ENCODE data around the gene ATP1A3. TPM values are rescaled to one million over a fixed set of nuclear protein-coding genes. Genes with fewer than 3 reads are reported as not detected.

ATP1A3 gene
- total and polyA plus RNA-seq, 12 donors, result 38.0 to 419 (median 334) TPM

DNA sequence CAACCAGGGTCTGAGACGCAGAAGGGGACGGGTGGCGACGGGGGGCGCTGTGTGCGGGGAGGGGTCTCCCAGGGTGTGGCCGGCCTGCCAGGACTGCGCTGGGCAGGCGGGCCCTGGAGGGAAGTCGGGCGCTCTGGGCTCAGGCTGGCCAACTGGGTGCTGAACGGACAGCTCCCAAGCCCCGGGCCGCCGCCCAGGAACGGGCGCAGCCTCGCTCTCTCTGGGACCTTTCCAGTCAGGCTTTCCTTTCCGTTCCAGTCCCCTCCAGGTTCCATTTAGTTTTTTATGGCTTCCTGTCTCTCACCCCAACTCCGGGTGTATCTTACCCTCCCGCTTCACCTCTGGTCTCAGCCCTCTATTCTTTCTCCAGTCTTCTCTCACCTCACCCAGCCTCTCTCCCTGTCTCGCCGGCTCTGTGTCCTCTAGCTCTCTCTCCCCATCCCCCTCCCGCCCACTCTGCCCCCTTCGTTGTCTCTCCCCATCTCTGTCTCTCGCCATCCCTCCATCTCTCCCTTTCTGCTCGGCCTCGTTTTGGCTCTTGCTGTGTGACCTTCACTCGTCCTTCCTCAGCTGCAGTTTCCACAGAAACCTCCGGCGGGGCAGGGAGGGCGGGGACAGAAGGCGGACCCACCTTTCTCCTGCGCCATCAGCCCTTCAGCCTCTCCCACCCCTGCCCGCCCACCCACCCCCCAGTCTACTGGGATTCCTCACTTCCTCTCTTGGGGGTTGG lies 3.3 kb upstream of the ATP1A3 start:
- H3K9me3 ChIP-seq, result no peaks in the 10 kb centered on the region
- peak in 6 of 8 donors; percentile 24 to 51 (median 46) for ATAC-seq
- H3K27ac ChIP-seq, result no peak overlapping the region
- H3K4me1 ChIP-seq, result peaks cover 0 to 27% (median 19%) of the 10 kb centered on the region in 9 donors
- peak overlapping the region in 4 of 10 donors; percentile 1 to 35 (median 28) for H3K4me3 ChIP-seq
- intact Hi-C loops (cut with DNase I), result loop anchor here in 6 of 10 donors (5.0 to 10.0 kb wide), 3 partner anchors 35 to 78 kb away; partner anchors contain the start of genes GRIK5 (in 2 of the 6) and ZNF574 (in 2 of the 6)
- 2% methylated on average over 35 of the region's 35 CpGs for WGBS, 2 donors
- peaks cover 3 to 91% (median 86%) of the 10 kb centered on the region in 7 donors for H3K27me3 ChIP-seq
- TF ChIP-seq, protein P1, sequence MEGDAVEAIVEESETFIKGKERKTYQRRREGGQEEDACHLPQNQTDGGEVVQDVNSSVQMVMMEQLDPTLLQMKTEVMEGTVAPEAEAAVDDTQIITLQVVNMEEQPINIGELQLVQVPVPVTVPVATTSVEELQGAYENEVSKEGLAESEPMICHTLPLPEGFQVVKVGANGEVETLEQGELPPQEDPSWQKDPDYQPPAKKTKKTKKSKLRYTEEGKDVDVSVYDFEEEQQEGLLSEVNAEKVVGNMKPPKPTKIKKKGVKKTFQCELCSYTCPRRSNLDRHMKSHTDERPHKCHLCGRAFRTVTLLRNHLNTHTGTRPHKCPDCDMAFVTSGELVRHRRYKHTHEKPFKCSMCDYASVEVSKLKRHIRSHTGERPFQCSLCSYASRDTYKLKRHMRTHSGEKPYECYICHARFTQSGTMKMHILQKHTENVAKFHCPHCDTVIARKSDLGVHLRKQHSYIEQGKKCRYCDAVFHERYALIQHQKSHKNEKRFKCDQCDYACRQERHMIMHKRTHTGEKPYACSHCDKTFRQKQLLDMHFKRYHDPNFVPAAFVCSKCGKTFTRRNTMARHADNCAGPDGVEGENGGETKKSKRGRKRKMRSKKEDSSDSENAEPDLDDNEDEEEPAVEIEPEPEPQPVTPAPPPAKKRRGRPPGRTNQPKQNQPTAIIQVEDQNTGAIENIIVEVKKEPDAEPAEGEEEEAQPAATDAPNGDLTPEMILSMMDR (IDR thresholded peaks at IDR 0.05), result no peak
- no peaks in the 10 kb centered on the region for H3K36me3 ChIP-seq
- peak; percentile 38 to 54 for DNase-seq

DNA sequence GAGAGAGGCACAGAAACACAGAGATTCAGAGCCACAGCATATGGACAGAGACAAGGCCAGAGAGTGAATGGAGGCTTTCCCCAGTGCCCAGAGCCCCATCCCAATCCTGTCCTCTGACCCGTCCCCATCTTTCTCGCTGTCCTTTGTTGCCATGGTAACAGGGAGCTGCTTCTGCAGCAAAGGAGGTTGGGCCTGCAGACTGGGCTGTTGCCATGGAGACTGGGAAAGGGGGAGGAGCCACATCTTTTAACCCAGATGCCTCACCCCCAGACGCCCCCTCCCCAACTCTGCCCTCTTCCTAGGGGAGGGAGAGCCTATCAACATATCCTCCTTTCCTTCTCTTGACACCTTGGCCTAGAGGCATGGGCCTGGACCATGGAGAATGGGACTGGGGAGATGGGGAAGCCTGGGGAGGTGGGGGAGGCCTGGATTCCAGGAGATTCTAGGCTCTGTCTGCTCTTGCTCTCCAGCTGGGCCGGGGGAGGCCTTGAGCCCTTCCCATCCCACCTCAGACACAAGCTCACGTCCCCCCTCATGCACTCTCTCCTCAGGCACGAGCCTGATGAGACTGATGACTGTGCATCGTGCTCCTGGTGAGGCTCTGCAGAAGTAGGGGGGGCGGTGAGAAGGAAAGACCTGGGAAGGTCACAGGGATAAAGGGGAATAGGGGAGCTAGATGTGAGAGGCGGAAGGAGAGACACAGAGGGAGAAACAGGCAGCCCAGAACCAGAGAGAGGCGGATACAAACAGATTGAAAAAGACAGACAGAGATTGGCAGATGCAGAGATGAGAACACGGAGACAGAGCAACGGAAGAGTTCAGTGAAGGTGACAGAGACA lies 2.1 kb upstream of the ATP1A3 start:
- H3K27ac ChIP-seq, result no peak overlapping the region
- H3K4me3 ChIP-seq, result no peak overlapping the region
- H3K4me1 ChIP-seq, result peaks cover 0 to 31% (median 19%) of the 10 kb centered on the region in 9 donors
- 38% methylated on average over 12 of the region's 12 CpGs for WGBS, 2 donors
- ATAC-seq (no peak), DNase-seq (no peak)
- peaks cover 3 to 92% (median 82%) of the 10 kb centered on the region in 7 donors for H3K27me3 ChIP-seq
- no peaks in the 10 kb centered on the region for H3K9me3 ChIP-seq
- intact Hi-C loops (cut with DNase I), result loop anchor here in 6 of 10 donors (5.0 to 10.0 kb wide), 3 partner anchors 36 to 79 kb away; partner anchors contain the start of genes GRIK5 (in 2 of the 6) and ZNF574 (in 2 of the 6)
- TF ChIP-seq, protein P1 (IDR thresholded peaks at IDR 0.05), result no peak
- H3K36me3 ChIP-seq, result no peaks in the 10 kb centered on the region

DNA sequence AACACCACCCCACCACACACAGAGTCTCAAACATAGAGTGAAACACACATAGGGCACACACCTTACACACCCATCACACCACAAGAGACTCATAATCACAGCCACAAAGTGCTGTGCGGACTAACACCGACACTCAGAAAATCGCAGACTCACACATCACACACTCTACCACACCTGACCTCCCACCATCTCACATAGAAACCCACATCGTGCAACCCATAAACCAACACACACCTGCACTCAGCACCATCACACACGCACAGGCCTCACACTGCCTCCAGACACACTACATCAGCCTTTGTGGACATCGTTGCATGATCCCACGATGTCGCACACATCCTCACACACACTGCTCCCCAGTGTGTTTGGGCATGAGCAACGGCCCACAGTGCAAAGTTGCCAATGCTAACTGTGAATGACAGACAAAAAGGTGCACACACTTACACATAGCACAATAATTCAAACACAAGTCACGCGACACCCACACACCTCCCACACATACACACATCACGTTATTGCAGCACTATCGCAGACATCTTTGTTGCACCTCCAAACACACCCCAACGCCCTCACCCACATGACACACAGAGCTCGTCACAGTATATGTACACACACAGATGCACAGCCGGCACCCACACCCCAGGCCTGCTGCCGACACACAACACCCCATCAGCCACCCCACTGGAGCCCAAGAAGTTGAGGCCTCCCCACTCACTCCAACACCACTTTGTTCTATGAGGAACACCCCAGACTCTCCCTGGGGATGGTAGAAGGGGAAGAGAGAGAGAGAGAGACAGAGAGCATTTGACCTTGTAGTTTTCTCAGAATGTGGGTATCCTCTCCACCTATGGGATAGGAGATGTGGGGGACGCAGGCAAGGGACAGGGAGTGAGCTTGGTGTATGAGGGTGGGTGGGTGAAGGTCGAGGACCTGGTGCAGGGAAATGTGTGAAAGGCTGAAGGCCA lies 1.2 kb upstream of the ATP1A3 start:
- no peak overlapping the region for H3K4me3 ChIP-seq
- intact Hi-C loops (cut with DNase I), result loop anchor here in 6 of 10 donors (5.0 to 10.0 kb wide), 3 partner anchors 37 to 80 kb away; partner anchors contain the start of genes GRIK5 (in 2 of the 6) and ZNF574 (in 2 of the 6)
- no peaks in the 10 kb centered on the region for H3K9me3 ChIP-seq
- 85 to 87% methylated on average over 19 of the region's 19 CpGs for WGBS, 2 donors
- H3K4me1 ChIP-seq, result peaks cover 0 to 37% (median 19%) of the 10 kb centered on the region in 9 donors
- no peak for ATAC-seq
- no peak overlapping the region for H3K27ac ChIP-seq
- peaks cover 3 to 84% (median 78%) of the 10 kb centered on the region in 7 donors for H3K27me3 ChIP-seq
- TF ChIP-seq, protein P1 (IDR thresholded peaks at IDR 0.05), result no peak
- no peaks in the 10 kb centered on the region for H3K36me3 ChIP-seq
- no peak for DNase-seq

All from heart right ventricle (tissue), 16 donors.